ENCODE results near the gene DLGAP1.

DNA sequence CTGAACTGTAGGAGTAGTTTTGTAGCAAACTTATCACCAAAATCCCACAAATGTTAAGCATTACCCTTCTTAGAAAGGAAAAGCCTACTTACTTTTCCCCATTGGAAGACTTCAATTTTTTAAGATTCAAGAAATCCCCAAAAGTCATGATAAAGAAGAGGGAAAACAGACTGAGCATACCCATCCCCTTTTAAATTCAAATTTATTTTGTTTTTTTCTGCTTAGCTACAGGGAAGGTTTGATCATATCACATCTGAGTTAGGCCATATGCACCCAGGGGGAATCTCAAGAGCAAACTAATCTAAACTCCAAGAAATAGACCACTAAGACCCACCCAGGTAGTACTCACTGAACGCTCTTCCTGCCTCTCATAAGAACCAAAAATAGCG lies 830.6 kb downstream of the DLGAP1 start:
- TF ChIP-seq TOX (CRISPR knock-in tag; IDR thresholded peaks at IDR 0.05; ENCODE audit: borderline replicate concordance), result no peak
- TF ChIP-seq OSR1 (CRISPR knock-in tag; IDR thresholded peaks at IDR 0.05), result no peak
- TF ChIP-seq, protein P1, sequence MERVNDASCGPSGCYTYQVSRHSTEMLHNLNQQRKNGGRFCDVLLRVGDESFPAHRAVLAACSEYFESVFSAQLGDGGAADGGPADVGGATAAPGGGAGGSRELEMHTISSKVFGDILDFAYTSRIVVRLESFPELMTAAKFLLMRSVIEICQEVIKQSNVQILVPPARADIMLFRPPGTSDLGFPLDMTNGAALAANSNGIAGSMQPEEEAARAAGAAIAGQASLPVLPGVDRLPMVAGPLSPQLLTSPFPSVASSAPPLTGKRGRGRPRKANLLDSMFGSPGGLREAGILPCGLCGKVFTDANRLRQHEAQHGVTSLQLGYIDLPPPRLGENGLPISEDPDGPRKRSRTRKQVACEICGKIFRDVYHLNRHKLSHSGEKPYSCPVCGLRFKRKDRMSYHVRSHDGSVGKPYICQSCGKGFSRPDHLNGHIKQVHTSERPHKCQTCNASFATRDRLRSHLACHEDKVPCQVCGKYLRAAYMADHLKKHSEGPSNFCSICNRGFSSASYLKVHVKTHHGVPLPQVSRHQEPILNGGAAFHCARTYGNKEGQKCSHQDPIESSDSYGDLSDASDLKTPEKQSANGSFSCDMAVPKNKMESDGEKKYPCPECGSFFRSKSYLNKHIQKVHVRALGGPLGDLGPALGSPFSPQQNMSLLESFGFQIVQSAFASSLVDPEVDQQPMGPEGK (CRISPR knock-in tag; IDR thresholded peaks at IDR 0.05; ENCODE audit: borderline replicate concordance), result no peak

All from SK-N-SH treated with all-trans-retinoic acid at 6 μM for 48 hours (cell line).